ENCODE measurements around the gene CAPN7. TPM values are rescaled to one million over a fixed set of nuclear protein-coding genes. Genes with fewer than 3 reads are reported as not detected.
A peak's percentile ranks its signal among the peaks of the same experiment; 100 is the strongest.
"Not testable (repeated sequence)": the region's sequence is repeated elsewhere in the genome, so short reads cannot be mapped to it uniquely, and the experiment has no call there.

CAPN7 gene
- polyA plus RNA-seq (2012; ENCODE audit: missing spikeins), result 12.4 TPM

DNA sequence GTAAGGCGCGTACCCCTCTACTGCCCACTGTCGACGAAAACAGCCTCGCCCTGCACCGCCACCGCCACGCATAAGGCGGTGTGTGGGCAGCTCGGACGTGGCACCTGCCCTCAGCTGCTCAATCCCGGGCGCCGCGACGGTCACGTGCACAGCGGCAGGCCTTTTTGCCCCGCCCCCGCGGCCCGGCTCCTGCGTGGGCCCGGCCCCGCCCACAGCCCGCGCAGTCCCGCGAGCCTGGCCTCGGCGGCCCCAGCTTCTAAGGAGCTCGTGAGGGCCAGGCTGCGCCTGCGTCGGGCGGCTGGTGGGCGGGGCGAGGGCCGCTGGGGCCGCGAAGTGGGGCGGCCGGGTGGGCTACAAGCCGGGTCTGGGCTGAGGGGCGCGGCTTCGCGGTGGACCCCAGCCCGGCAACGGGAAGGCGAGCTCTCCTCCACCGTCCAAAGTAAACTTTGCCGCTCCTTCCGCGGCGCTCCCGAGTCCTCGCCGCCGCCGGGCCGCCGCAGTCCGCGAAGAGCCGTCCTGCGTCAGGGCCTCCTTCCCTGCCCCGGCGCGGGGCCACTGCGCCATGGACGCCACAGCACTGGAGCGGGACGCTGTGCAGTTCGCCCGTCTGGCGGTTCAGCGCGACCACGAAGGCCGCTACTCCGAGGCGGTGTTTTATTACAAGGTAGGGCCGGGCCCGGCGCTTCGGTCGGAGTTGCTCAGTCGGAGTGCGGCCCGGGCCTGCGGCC, at the start of gene CAPN7:
CAPN7 (plus strand) TSS at position 313 of the 728 bp plus-strand sequence; CDS start at position 563, 250 bp downstream.
- peak; percentile 80 for TF ChIP-seq POLR2A (IDR thresholded peaks at IDR 0.05; ENCODE audit: low read depth, low read length)
- peak; percentile 75 for TF ChIP-seq POLR2AphosphoS5 (IDR thresholded peaks at IDR 0.05; ENCODE audit: low read depth, low read length)
- no peak for TF ChIP-seq TAF1 (IDR thresholded peaks at IDR 0.05; ENCODE audit: borderline replicate concordance, low read depth, low read length)
- DNase-seq (ENCODE audit: insufficient read length), result peak; percentile 88
- peak; percentile 92 for FAIRE-seq

GRCh38 chr3:15157441-15157840, 48.6 kb upstream of the CAPN7 start:
- DNase-seq (ENCODE audit: insufficient read length), result no peak
- no peak for TF ChIP-seq POLR2A (IDR thresholded peaks at IDR 0.05; ENCODE audit: low read depth, low read length)
- TF ChIP-seq TAF1 (IDR thresholded peaks at IDR 0.05; ENCODE audit: borderline replicate concordance, low read depth, low read length), result no peak
- no peak for TF ChIP-seq POLR2AphosphoS5 (IDR thresholded peaks at IDR 0.05; ENCODE audit: low read depth, low read length)
- no peak for FAIRE-seq

GRCh38 chr3:15159501-15160136, 46.4 kb upstream of the CAPN7 start:
- DNase-seq (ENCODE audit: insufficient read length) (no peak), FAIRE-seq (no peak)

DNA sequence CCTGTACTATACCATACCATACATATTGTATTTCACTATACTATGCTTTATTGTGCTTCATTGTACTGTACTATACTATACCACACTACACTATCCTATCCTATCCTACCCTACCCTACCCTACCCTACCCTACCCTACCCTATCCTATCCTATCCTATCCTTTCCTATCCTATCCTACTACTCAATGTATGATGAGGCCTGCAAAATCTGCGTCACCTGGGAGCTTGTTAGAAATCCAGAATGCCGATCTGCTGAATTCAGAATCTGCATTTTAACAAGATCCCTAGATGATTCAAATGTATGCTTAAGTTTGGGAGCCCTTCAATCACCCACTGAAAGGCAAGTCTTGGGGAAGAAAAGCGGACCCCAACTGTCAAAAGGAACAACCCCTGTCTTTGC, 45.4 kb upstream of the CAPN7 start:
- FAIRE-seq, result no peak
- no peak for DNase-seq (ENCODE audit: insufficient read length)
- TF ChIP-seq POLR2AphosphoS5 (IDR thresholded peaks at IDR 0.05; ENCODE audit: low read depth, low read length) (no peak), TAF1 (IDR thresholded peaks at IDR 0.05; ENCODE audit: borderline replicate concordance, low read depth, low read length) (no peak), POLR2A (IDR thresholded peaks at IDR 0.05; ENCODE audit: low read depth, low read length) (no peak)

More at GRCh38 chr3:15159501-15160136, 46.4 kb upstream of the CAPN7 start:
- no peak for TF ChIP-seq TAF1 (IDR thresholded peaks at IDR 0.05; ENCODE audit: borderline replicate concordance, low read depth, low read length)
- TF ChIP-seq POLR2AphosphoS5 (IDR thresholded peaks at IDR 0.05; ENCODE audit: low read depth, low read length), result no peak
- TF ChIP-seq POLR2A (IDR thresholded peaks at IDR 0.05; ENCODE audit: low read depth, low read length), result no peak

DNA sequence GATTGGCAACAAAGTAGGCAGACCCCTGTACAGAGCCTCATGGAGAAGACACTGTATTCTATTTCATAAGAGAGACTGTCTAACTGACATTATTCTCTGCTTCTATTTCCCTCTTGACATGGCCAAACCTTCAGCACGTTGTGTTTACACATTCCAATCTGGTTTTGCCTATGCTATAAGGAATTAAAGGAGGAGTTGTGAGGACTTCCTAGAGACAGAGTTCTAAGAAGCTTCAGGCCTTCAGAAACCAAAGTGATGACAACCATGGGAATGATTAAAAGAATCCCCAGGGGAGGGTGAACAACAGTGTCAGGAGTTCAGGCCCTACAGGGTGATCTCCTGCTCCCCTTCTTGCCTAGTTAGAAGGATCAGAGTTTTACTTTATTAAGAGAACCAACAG, 44.9 kb upstream of the CAPN7 start:
- DNase-seq (ENCODE audit: insufficient read length) (no peak), FAIRE-seq (no peak)
- TF ChIP-seq TAF1 (IDR thresholded peaks at IDR 0.05; ENCODE audit: borderline replicate concordance, low read depth, low read length) (no peak), POLR2AphosphoS5 (IDR thresholded peaks at IDR 0.05; ENCODE audit: low read depth, low read length) (no peak), POLR2A (IDR thresholded peaks at IDR 0.05; ENCODE audit: low read depth, low read length) (no peak)

- FAIRE-seq; DNase-seq (ENCODE audit: insufficient read length): not testable (repeated sequence)
These were observed 42.4 kb upstream of the CAPN7 start for GRCh38 chr3:15163656-15164055.

- TF ChIP-seq POLR2AphosphoS5 (IDR thresholded peaks at IDR 0.05; ENCODE audit: low read depth, low read length) (no peak), TAF1 (IDR thresholded peaks at IDR 0.05; ENCODE audit: borderline replicate concordance, low read depth, low read length) (no peak), POLR2A (IDR thresholded peaks at IDR 0.05; ENCODE audit: low read depth, low read length) (no peak)
- no peak for FAIRE-seq
- no peak for DNase-seq (ENCODE audit: insufficient read length)
These were observed 41.7 kb upstream of the CAPN7 start for GRCh38 chr3:15164340-15164739.

GRCh38 chr3:15165061-15165460, 41.0 kb upstream of the CAPN7 start:
- no peak for FAIRE-seq
- TF ChIP-seq POLR2AphosphoS5 (IDR thresholded peaks at IDR 0.05; ENCODE audit: low read depth, low read length) (no peak), POLR2A (IDR thresholded peaks at IDR 0.05; ENCODE audit: low read depth, low read length) (no peak), TAF1 (IDR thresholded peaks at IDR 0.05; ENCODE audit: borderline replicate concordance, low read depth, low read length) (no peak)
- DNase-seq (ENCODE audit: insufficient read length), result no peak

DNA sequence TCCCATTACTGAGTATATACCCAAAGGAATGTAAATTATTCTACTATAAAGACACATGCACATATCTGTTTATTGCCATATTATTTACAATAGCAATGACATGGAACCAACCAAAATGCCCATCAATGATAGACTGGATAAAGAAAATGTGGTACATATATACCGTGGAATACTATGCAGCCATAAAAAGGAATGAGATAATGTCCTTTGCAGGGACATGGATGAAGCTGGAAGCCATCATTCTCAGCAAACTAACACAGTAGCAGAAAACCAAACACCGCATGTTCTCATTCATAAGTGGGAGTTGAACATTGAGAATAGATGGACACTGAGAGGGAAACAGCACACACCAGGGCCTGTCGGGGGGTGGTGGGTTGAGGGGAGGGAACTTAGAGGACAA, 39.7 kb upstream of the CAPN7 start:
- DNase-seq (ENCODE audit: insufficient read length); FAIRE-seq: not testable (repeated sequence)

DNA sequence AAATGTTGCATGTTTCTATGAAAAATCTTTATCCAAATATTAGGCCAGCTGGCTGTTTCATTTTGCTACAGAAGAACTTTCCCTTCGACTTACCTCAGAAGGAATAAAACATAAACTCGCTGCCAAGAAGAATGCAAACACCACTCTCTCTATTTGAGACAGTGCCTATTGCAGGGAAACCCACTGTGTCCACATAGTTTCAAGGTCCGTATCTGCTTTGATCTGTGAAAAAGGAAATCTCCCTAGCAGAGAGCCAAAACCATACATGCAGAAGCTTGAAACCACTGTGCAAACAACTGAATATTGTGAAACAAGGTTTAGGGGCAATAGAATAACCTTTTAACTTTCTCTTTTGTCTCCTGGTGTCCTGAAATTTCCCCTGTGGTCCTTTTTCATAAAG, 35.0 kb upstream of the CAPN7 start:
- no peak for TF ChIP-seq POLR2A (IDR thresholded peaks at IDR 0.05; ENCODE audit: low read depth, low read length)
- peak; percentile 70 for FAIRE-seq
- DNase-seq (ENCODE audit: insufficient read length), result no peak

DNA sequence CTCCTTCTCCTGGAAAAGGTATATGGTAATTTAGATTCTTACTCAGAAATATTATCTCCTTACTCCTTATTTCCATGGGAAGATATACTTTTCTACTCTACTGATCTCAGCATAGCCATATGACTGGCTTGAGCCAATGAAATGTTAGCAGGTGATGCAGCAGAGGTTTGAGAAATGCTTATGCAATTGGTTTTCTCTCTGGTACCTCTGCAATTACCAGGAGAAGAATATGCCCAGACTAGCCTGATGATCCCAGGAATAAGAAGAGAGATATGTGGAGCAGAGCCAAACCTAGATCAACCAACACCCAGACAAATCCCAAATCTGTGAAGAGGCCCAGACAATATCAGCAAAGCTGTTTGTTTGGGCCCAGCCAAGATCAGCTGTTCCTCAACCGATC, 33.2 kb upstream of the CAPN7 start:
- no peak for DNase-seq (ENCODE audit: insufficient read length)
- TF ChIP-seq POLR2AphosphoS5 (IDR thresholded peaks at IDR 0.05; ENCODE audit: low read depth, low read length) (no peak), POLR2A (IDR thresholded peaks at IDR 0.05; ENCODE audit: low read depth, low read length) (no peak), TAF1 (IDR thresholded peaks at IDR 0.05; ENCODE audit: borderline replicate concordance, low read depth, low read length) (no peak)
- FAIRE-seq, result no peak

DNA sequence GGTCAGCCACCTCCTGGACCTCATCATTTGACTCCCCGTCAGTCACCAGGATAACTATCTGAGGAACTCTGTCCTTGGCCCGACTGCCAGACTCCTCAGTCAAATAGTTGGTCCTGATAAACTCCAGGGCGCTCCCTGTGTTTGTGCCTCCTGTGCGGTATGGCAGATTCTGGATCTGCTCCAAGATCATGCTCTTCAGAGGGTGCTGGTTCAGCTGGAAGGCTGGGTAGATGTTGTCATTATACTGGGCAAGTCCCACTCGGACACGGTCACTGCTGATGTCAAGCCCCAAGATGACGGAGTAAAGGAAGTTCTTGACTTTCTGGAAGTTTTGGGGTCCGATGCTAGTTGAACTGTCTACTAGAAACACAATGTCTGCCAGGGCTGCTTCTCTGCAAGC, 31.1 kb upstream of the CAPN7 start:
- TF ChIP-seq POLR2AphosphoS5 (IDR thresholded peaks at IDR 0.05; ENCODE audit: low read depth, low read length) (no peak), POLR2A (IDR thresholded peaks at IDR 0.05; ENCODE audit: low read depth, low read length) (no peak), TAF1 (IDR thresholded peaks at IDR 0.05; ENCODE audit: borderline replicate concordance, low read depth, low read length) (no peak)
- no peak for FAIRE-seq
- no peak for DNase-seq (ENCODE audit: insufficient read length)
